Measurements from ENCODE around the gene TLN1. TPM values are rescaled to one million over a fixed set of nuclear protein-coding genes. Genes with fewer than 3 reads are reported as not detected.

The TLN1 gene
- polyA plus RNA-seq, 1 experiment: 399 TPM

DNA sequence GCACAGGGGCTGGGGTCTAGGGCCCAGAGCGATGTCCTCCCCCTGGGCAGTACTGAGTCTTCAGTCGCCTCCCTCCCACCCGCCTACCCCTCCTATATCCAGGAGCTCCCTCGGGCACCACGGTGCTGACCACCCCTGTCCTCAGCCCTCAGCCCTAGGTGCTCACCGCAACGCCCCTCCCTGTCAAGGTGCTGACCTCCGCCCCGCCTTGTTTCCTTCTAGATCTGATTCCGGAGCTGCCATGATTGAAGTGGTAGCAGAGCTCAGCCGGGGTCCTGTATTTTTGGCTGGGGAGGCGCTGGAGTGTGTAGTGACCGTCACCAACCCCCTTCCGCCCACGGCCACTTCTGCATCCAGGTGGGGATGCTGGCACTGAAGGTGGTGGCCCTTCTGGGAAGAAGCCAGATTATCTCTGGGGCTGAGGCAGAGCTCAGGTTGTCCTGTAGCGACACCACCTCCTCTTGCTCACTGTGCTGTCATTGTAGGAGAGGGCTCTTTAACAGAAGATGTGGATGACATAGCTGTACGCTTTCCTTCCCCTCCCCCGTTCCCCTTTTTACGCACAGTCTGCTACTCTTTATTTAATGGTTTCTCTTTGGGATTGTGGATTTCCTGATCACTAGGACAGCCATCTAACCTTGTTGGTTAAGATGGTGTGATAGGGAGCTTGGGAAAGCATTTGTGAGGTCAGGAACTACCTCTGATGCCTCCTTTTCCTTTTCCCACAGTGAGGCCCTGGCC lies 17.7 kb upstream of the TLN1 start:
- ChIA-PET CTCF (interaction anchor here (0.6 to 7.2 kb wide), 4 partner anchors 13 to 53 kb away, joined by 3 to 78 read pairs (median 8); no protein-coding TSS in a partner anchor), POLR2A (interaction anchor here (0.6 kb wide), 1 partner anchor 59 kb away, joined by 3 read pairs; no protein-coding TSS in a partner anchor)
- DNase-seq (ENCODE audit: low read depth): no peak

DNA sequence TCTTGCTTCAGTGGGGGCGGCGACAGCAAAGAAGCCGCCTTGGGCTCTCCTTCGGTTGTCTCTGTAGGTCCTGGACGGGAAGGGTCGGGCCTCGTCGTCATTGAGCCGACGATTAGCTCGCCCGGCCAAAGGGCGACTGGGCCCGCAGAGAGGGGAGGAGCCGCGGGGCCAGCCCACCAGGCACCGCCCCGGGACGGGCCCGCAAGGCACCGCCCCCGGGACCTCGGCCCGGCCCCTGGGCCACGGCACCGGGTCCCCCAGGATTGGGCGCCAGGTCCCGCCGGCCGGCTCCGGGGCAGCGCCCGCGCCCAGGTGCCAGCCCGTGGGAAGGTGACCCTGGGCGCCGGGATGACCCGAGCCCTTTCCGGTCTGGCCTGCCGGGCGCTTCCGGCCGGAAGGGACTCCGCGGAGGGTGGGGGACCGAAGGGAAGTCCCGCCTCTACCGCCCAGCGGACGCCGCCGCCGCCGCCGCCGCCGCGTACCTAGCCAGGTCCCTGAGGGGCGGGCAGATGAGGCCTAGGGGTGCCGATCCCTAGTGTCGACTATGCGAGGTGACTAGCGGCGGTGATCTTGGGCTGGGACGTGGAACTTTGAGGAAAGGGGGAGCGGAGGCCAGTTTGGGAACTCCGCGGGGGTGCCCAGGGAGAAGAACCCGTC lies 17.0 kb upstream of the TLN1 start, which contains the start of the genes GBA2 and RGP1:
GBA2 (minus strand) TSS at position 371 of the 657 bp plus-strand sequence. CDS start 524 bp downstream, outside the sequence.
RGP1 (plus strand) TSS at position 430 of the 657 bp plus-strand sequence. CDS start 469 bp downstream, outside the sequence.
- H3K27me3 ChIP-seq (ENCODE audit: control insufficient read depth, insufficient read depth, low read length): no peaks in the 10 kb centered on the region
- CTCF ChIA-PET: interaction anchor here (0.6 to 7.2 kb wide), 10 partner anchors 8 to 65 kb away, joined by 3 to 78 read pairs (median 4); partner anchors contain the start of gene HINT2
- POLR2A ChIA-PET: interaction anchor here (0.8 to 1.6 kb wide), 2 partner anchors 17 to 21 kb away, joined by 4 to 11 read pairs; partner anchors contain the start of genes CREB3 and TLN1
- peak within 1 kb of the TSS; percentile 65 for H3K4me3 ChIP-seq (ENCODE audit: low read depth, low read length)
- peaks cover 26% of the 10 kb centered on the region for H3K36me3 ChIP-seq (ENCODE audit: control insufficient read depth, insufficient read depth, low read length)
- TF ChIP-seq, protein P1, sequence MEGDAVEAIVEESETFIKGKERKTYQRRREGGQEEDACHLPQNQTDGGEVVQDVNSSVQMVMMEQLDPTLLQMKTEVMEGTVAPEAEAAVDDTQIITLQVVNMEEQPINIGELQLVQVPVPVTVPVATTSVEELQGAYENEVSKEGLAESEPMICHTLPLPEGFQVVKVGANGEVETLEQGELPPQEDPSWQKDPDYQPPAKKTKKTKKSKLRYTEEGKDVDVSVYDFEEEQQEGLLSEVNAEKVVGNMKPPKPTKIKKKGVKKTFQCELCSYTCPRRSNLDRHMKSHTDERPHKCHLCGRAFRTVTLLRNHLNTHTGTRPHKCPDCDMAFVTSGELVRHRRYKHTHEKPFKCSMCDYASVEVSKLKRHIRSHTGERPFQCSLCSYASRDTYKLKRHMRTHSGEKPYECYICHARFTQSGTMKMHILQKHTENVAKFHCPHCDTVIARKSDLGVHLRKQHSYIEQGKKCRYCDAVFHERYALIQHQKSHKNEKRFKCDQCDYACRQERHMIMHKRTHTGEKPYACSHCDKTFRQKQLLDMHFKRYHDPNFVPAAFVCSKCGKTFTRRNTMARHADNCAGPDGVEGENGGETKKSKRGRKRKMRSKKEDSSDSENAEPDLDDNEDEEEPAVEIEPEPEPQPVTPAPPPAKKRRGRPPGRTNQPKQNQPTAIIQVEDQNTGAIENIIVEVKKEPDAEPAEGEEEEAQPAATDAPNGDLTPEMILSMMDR (IDR thresholded peaks at IDR 0.05; ENCODE audit: insufficient read depth, low read depth, low read length): no peak
- DNase-seq (ENCODE audit: low read depth): no peak

More for the DNA sequence above, 17.7 kb upstream of the TLN1 start:
- peaks cover 26% of the 10 kb centered on the region for H3K36me3 ChIP-seq (ENCODE audit: control insufficient read depth, insufficient read depth, low read length)
- TF ChIP-seq, protein P1 (IDR thresholded peaks at IDR 0.05; ENCODE audit: insufficient read depth, low read depth, low read length): no peak
- H3K4me3 ChIP-seq (ENCODE audit: low read depth, low read length): peak overlapping the region; percentile 65
- no peaks in the 10 kb centered on the region for H3K27me3 ChIP-seq (ENCODE audit: control insufficient read depth, insufficient read depth, low read length)

DNA sequence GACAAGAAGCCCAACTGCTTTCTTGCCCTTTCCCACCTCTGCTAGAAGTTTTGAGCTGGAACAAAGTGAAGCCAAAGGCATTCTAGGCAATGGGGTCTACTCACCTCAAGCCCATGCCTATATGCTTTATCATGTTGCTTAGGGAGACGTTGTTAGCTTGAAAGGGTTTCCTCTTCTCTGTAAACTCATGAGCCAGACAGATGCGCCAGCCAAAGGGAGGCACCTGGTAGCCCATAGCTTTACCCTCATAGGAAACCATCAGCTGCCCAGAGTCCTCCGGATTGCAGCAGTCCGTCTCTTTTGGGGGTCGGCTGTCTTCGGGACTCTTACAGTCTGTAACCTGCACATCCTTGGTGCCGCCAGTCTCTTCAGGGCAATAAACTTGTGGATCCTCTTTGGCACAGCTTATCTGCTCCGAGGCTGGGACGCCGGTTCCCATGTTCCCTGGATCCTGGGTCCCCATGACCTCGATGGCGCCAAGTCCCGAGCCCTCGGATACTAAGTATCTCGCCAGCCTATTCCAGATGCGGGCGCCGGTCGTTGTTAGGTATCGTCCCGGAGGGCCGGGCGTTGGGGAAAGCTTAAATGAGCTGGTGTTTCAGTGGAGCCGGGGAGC lies 16.4 kb upstream of the TLN1 start:
- TF ChIP-seq, protein P1 (IDR thresholded peaks at IDR 0.05; ENCODE audit: insufficient read depth, low read depth, low read length): no peak
- ChIA-PET CTCF (interaction anchor here (0.6 to 7.2 kb wide), 10 partner anchors 9 to 65 kb away, joined by 3 to 78 read pairs (median 4); partner anchors contain the start of gene HINT2), POLR2A (interaction anchor here (0.8 to 1.6 kb wide), 2 partner anchors 16 to 20 kb away, joined by 4 to 11 read pairs; partner anchors contain the start of genes CREB3 and TLN1)
- peak overlapping the region; percentile 65 for H3K4me3 ChIP-seq (ENCODE audit: low read depth, low read length)
- peaks cover 28% of the 10 kb centered on the region for H3K36me3 ChIP-seq (ENCODE audit: control insufficient read depth, insufficient read depth, low read length)
- H3K27me3 ChIP-seq (ENCODE audit: control insufficient read depth, insufficient read depth, low read length): no peaks in the 10 kb centered on the region
- no peak for DNase-seq (ENCODE audit: low read depth)

DNA sequence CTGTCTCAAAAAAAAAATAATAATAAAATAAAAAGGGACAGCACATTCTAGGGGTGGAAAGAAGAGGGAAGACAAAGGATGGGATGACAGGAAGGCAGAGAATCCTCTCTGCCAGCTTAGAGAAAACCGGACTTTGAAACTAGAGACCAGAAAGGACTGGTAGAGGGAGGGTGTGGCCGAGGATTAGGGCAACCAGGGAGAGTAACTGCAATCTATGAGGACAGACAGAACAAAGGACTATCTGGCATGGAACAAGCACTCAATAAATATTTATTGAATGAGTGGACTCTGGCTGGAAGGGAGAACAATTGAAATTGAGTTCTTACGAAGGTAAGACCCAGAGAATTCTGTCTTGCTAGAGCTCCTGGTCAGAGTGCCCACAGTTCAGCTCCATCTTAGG lies 14.6 kb upstream of the TLN1 start:
- DNase-seq (ENCODE audit: low read depth): no peak
- peaks cover 17% of the 10 kb centered on the region for H3K36me3 ChIP-seq (ENCODE audit: control insufficient read depth, insufficient read depth, low read length)
- ChIA-PET CTCF (interaction anchor here (1.1 to 7.2 kb wide), 4 partner anchors 10 to 67 kb away, joined by 3 to 78 read pairs (median 8); partner anchors contain the start of gene HINT2), POLR2A (interaction anchor here (0.6 to 0.7 kb wide), 3 partner anchors 14 to 674 kb away, joined by 3 to 20 read pairs (median 5); partner anchors contain the start of genes CREB3, TLN1 and VCP)
- peak overlapping the region; percentile 5; the same call in 1 of the 2 replicates for H3K4me3 ChIP-seq (ENCODE audit: low read depth, low read length)
- no peaks in the 10 kb centered on the region for H3K27me3 ChIP-seq (ENCODE audit: control insufficient read depth, insufficient read depth, low read length)
- TF ChIP-seq, protein P1 (IDR thresholded peaks at IDR 0.05; ENCODE audit: insufficient read depth, low read depth, low read length): no peak

Data from BJ (cell line).